GM23338 (cell line): ENCODE results near the gene CX3CL1. TPM values are rescaled to one million over a fixed set of nuclear protein-coding genes. Genes with fewer than 3 reads are reported as not detected.

ENCODE experiments used
- ATAC-seq: fragments of 200-7000 bp; cut with Tn5 transposase; 3 replicates; pipeline ENCODE4 v1.9.1; 2020
- DNase-seq: peaks from one replicate; pipeline ENCODE4 v3.0.0-alpha.2; 2015; ENCODE audit warnings: low spot score
- H2AFZ ChIP-seq: fragments of 200-600 bp; sonication (generic); 2 replicates; pipeline ENCODE4 v1.8.0; 2016; ENCODE audit warnings: antibody characterized with exemption, mild to moderate bottlenecking, moderate library complexity
- H3F3A ChIP-seq: fragments of 200-600 bp; sonication (generic); replicated peaks from 2 replicates; pipeline ENCODE4 v1.8.0; 2017; ENCODE audit warnings: antibody characterized with exemption, mixed run types, low read depth
- H3K27ac ChIP-seq: fragments of 200-600 bp; sonication (generic); 2 replicates; pipeline ENCODE4 v1.6.1; 2016; ENCODE audit warnings: low read depth
- H3K27me3 ChIP-seq: fragments of 200-600 bp; sonication (generic); 2 replicates; pipeline ENCODE4 v1.8.0; 2016; ENCODE audit warnings: mild to moderate bottlenecking, mixed run types, moderate library complexity; ENCODE audit not compliant: insufficient read depth
- H3K36me3 ChIP-seq: fragments of 200-600 bp; sonication (generic); 2 replicates; pipeline ENCODE4 v1.8.0; 2016; ENCODE audit warnings: mild to moderate bottlenecking; ENCODE audit not compliant: insufficient read depth
- H3K4me1 ChIP-seq: fragments of 200-600 bp; sonication (generic); 2 replicates; pipeline ENCODE4 v1.8.0; 2016; ENCODE audit warnings: mild to moderate bottlenecking, moderate library complexity; ENCODE audit not compliant: insufficient read depth
- H3K4me2 ChIP-seq: fragments of 200-600 bp; sonication (generic); 2 replicates; pipeline ENCODE4 v1.7.1; 2017; ENCODE audit warnings: mixed run types
- H3K4me3 ChIP-seq: fragments of 200-600 bp; sonication (generic); 2 replicates; pipeline ENCODE4 v1.6.1; 2016; ENCODE audit warnings: mixed run types
- H3K79me2 ChIP-seq: fragments of 200-600 bp; sonication (generic); replicated peaks from 2 replicates; pipeline ENCODE4 v1.8.0; 2017; ENCODE audit warnings: mild to moderate bottlenecking; ENCODE audit not compliant: insufficient read depth
- H3K9me2 ChIP-seq: fragments of 200-600 bp; sonication (generic); 2 replicates; pipeline ENCODE4 v1.8.0; 2017; ENCODE audit not compliant: insufficient read depth
- H4K20me1 ChIP-seq: fragments of 200-600 bp; sonication (generic); replicated peaks from 2 replicates; pipeline ENCODE4 v1.8.0; 2017; ENCODE audit warnings: mild to moderate bottlenecking; ENCODE audit not compliant: insufficient read depth
- H3K27ac Mint-ChIP-seq: 2 replicates; pipeline ENCODE4 v1.8.0; 2020; ENCODE audit warnings: inconsistent platforms, mild to moderate bottlenecking, moderate library complexity, mixed read lengths
- H3K27me3 Mint-ChIP-seq: 3 replicates; pipeline ENCODE4 v1.8.0; 2022; ENCODE audit warnings: low read depth, mild to moderate bottlenecking, moderate library complexity, mixed read lengths, inconsistent platforms; ENCODE audit not compliant: insufficient read depth, poor library complexity
- H3K36me3 Mint-ChIP-seq: 3 replicates; pipeline ENCODE4 v1.8.0; 2021; ENCODE audit warnings: low read depth, mild to moderate bottlenecking, inconsistent platforms, moderate library complexity, mixed read lengths
- H3K4me1 Mint-ChIP-seq: 3 replicates; pipeline ENCODE4 v1.8.0; 2020; ENCODE audit warnings: mild to moderate bottlenecking, inconsistent platforms, mixed read lengths
- H3K4me3 Mint-ChIP-seq: 3 replicates; pipeline ENCODE4 v1.8.0; 2021; ENCODE audit warnings: moderate library complexity, mild to moderate bottlenecking, inconsistent platforms, mixed read lengths
- H3K9me3 Mint-ChIP-seq: 3 replicates; pipeline ENCODE4 v1.8.0; 2020; ENCODE audit warnings: moderate library complexity, mild to moderate bottlenecking, inconsistent platforms, mixed read lengths
- CREB1 ChIP-seq: fragments of 250-450 bp; sonication (Bioruptor Pico); IDR thresholded peaks from 2 replicates; pipeline ENCODE4 v1.5.0; 2020; ENCODE audit warnings: low read depth, mild to moderate bottlenecking, moderate library complexity
- CTCF ChIP-seq, 2 experiments: fragments of 200-600 bp in 1 of 2; sonication (generic) in 1 of 2; conservative IDR thresholded peaks; 2 replicates each; pipeline versions ENCODE4 v1.5.1 to v1.6.1; 2016 to 2017; ENCODE audit warnings: antibody characterized with exemption in 2 of 2, low read depth in 2 of 2, mild to moderate bottlenecking in 2 of 2, moderate library complexity in 1 of 2
- ETS1 ChIP-seq: IDR thresholded peaks from 2 replicates; pipeline ENCODE4 v1.6.1; 2016; ENCODE audit warnings: antibody characterized with exemption
- EZH2 ChIP-seq: fragments of 200-600 bp; sonication (generic); IDR thresholded peaks from one replicate; pipeline ENCODE4 v1.8.0; 2017; ENCODE audit warnings: antibody characterized with exemption, mild to moderate bottlenecking, low read depth; ENCODE audit not compliant: unreplicated experiment
- EZH2phosphoT487 ChIP-seq: fragments of 200-600 bp; sonication (generic); IDR thresholded peaks from one replicate; pipeline ENCODE4 v1.8.1; 2018; ENCODE audit warnings: antibody characterized with exemption; ENCODE audit not compliant: unreplicated experiment
- JUNB ChIP-seq: IDR thresholded peaks from one replicate; pipeline ENCODE4 v1.6.1; 2016; ENCODE audit warnings: antibody characterized with exemption; ENCODE audit not compliant: unreplicated experiment
- NANOG ChIP-seq: IDR thresholded peaks from 2 replicates; pipeline ENCODE4 v1.6.1; 2016; ENCODE audit warnings: antibody characterized with exemption, borderline replicate concordance
- POLR2AphosphoS5 ChIP-seq: IDR thresholded peaks from 2 replicates; pipeline ENCODE4 v1.6.1; 2016; ENCODE audit warnings: antibody characterized with exemption, low read depth
- REST ChIP-seq: IDR thresholded peaks from one replicate; pipeline ENCODE4 v1.6.1; 2018; ENCODE audit warnings: antibody characterized with exemption; ENCODE audit not compliant: unreplicated experiment
- STAT1 ChIP-seq: IDR thresholded peaks from one replicate; pipeline ENCODE4 v1.6.1; 2016; ENCODE audit warnings: antibody characterized with exemption; ENCODE audit not compliant: unreplicated experiment
- ZNF114 ChIP-seq: fragments of 250-450 bp; sonication (Bioruptor Pico); IDR thresholded peaks from 2 replicates; pipeline ENCODE4 v1.5.0; 2020; ENCODE audit warnings: mild to moderate bottlenecking, moderate library complexity
- ZNF331 ChIP-seq: fragments of 250-450 bp; sonication (Bioruptor Pico); IDR thresholded peaks from 2 replicates; pipeline ENCODE4 v1.5.0; 2020; ENCODE audit warnings: low read depth, mild to moderate bottlenecking, moderate library complexity
- ZNF462 ChIP-seq: fragments of 250-450 bp; sonication (Bioruptor Pico); IDR thresholded peaks from 2 replicates; pipeline ENCODE4 v1.5.0; 2020; ENCODE audit warnings: mild to moderate bottlenecking, moderate library complexity
- polyA plus RNA-seq: library from polyadenylated mRNA; unstranded; fragments of >200 nt; fragmentation: Nextera tagmentation; extraction: Ambion mirVana; gene quantifications from 2 replicates; pipeline ENCODE4 v1.2.1, GENCODE V29; 2016
- total RNA-seq: library from RNA; depleted of rRNA; stranded (reverse); fragments of >200 nt; shearing (Covaris generic); gene quantifications from 2 replicates; pipeline ENCODE4 v1.2.3, GENCODE V29; 2014

Gene CX3CL1
- total and polyA plus RNA-seq, 2 experiments from 2014 or later = 0.24 to 2.8 TPM

GRCh38 chr16:57384248-57385070 lies 12.2 kb downstream of the CX3CL1 start:
- Histone ChIP-seq H4K20me1 (no peaks in the 10 kb centered on the region), H3K27ac (no peak overlapping the region), H3K36me3 (no peaks in the 10 kb centered on the region), H2AFZ (no peak overlapping the region), H3K4me3 (no peak overlapping the region), H3K4me2 (no peak overlapping the region), H3K4me1 (no peaks in the 10 kb centered on the region), H3F3A (0 out of 2 replicates have a peak, but pooled peaks cover 4% of the 10 kb centered on the region), H3K27me3 (no peaks in the 10 kb centered on the region), H3K79me2 (no peaks in the 10 kb centered on the region), H3K9me2 (no peaks in the 10 kb centered on the region)
- ATAC-seq (no peak), DNase-seq (no peak)
- H3K36me3 Mint-ChIP-seq = no peaks in the 10 kb centered on the region
- no peaks in the 10 kb centered on the region; the same call in 2 of the 3 replicates for H3K9me3 Mint-ChIP-seq
- TF ChIP-seq ZNF114 (CRISPR knock-in tag) (no peak), EZH2phosphoT487 (no peak), ZNF462 (CRISPR knock-in tag) (no peak), CREB1 (CRISPR knock-in tag) (no peak), ZNF331 (no peak), NANOG (no peak), STAT1 (no peak), JUNB (no peak), CTCF (conservative IDR thresholded peaks at IDR 0.05; ENCODE audit: low read depth in 2 of 2) (no peak), ETS1 (no peak), POLR2AphosphoS5 (no peak), EZH2 (no peak), REST (no peak)
- no peak overlapping the region; the same call in 2 of the 3 replicates for H3K4me3 Mint-ChIP-seq
- peaks cover 4% of the 10 kb centered on the region for H3K4me1 Mint-ChIP-seq
- H3K27ac Mint-ChIP-seq = no peak overlapping the region
- peaks cover 13% of the 10 kb centered on the region for H3K27me3 Mint-ChIP-seq
